NCI-H1436 treated with DMSO at 0.1 percent for 48 hours (cell line): ENCODE data around the gene SP5.
"Not testable (repeated sequence)": the region's sequence is repeated elsewhere in the genome, so short reads cannot be mapped to it uniquely, and the experiment has no call there.

Experiments used
- DNase-seq: peaks from one replicate; lab custom pipeline; 2025; lab: John Stamatoyannopoulos, UW

The SP5 gene

DNA sequence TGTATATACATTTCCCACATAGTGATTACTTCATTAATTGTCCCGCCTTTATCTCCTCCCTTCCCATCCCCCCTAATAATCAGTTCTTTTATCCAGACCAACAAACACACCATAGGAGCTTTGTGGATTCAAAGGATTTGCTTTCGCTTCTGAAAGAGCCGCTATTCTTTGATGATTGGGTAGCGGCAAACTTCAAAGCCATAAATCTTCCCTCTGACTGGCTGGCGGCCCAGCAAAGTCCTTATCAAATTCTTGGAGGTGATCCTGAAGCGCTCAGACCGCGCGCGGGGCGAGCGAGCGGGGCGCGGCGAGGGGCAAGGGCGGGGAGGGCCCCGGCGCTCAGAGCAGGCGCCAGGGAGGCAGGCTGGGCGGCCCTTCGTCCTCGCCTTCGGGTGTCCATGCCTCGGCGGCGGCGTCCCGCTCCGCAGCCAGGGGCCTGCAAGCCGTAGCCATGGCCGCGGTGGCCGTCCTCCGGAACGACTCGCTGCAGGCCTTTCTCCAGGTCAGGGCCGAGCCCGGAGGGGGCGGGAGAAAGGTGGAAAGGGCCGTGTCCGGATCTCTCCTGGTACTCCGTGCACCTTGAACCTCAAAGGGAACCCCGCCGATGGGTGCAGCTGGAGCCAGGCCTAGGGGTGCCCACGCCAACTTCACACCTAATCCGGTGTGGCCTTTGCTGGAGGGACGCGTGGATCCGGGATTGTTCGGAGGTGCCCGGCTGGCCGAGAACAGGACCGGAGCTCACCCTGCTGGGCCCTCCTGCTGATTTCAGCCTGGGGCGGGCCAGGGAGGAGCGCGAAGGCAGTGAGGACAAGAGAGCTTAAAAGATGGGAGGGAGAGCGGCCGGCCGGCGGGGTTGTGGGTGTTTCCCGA, at the start of gene SP5:
Gene SP5, plus strand, starts transcription at position 276 of the 870 bp plus-strand sequence. Its CDS starts 176 bp downstream, at position 452.
- no peak for DNase-seq

DNA sequence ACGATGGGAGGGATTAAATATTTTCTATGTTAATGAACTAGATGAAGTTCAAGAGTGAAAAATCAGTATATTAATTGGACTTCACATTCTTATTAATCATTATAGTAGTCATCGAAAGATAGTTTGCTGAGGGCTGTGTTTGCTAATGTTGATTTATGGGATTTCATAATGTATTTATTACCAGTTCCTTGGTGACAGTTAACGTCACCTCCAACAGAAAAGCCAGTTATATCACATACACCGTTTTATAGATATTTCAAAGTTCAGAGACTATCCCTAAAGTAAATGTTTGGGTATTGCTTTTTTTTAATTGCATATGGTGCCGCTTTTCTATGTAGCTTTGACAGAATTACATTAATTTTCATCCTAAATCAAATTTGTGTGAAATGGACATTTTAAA, 49.4 kb upstream of the SP5 start:
- no peak for DNase-seq

DNA sequence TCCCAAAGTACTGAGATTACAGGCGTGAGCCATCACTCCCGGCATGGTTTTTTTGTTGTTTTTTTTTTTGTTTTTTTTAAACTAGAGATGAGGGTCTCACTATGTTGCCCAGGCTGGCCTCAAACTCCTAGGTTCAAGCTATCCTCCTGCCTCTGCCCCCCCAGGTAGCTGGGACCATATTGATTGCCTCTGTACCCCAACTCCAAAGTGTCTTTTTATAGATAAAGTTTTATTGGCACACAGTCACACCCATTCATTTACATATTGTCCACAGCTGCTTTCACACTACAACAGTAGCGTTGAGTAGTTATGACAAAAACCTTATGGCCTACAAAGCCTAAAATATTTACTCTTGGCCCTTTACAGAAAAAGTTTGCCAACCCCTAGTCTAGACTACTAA, 45.2 kb upstream of the SP5 start:
- no peak for DNase-seq

DNA sequence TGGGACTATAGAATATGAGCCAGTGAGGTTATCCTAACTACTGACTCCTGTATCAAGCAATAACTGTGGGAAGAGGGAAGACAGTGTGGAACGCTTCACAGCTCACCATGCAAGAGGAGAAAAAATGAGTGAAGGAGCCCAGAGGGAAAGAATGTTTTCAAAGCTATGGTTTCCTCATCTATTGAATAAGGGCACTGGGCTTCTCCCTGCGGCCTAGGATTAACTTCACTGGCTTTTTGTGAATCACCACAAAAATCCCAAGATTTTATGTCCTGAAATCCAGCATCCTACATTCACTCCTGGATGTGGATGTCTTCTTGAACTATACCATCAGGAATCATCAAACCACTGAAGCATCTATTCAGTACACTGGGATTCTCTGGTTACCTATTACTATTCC, 44.5 kb upstream of the SP5 start:
- DNase-seq: no peak

DNA sequence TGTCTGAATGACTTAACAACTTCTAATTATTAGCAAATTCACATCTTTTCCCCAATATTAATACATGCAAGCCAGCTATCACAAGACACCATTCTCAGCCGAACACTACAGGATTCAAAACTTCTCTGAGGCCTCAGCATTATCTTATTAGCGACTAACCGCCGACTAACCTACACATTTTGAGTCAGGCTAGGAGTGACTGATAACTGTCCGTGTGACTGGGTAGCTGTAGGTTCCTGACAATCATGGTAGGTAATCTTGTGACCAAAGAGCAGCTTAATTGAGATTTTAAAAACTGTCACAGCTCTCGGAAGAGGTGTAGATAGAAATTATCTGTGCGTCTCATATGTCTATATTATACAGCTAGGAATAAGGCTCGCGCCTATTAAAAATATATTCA, 44.1 kb upstream of the SP5 start:
- no peak for DNase-seq

DNA sequence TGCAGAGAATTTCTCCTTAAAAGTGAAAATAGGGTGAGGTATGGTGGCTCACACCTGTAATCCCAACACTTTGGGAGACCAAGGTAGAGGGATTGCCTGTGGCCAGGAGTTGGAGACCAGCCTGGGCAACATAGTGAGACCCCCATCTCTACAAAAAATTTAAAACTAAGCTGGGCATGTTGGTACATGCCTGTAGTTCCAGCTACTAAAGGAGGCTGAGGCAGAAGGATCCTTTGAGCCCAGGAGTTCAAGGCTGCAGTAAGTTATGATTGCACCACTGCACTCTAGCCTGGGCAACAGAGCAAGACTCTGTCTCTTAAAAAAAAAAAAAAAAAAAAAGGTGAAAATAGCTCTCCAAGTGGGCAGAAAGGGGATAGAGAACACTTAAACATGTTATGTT, 40.9 kb upstream of the SP5 start:
- DNase-seq: not testable (repeated sequence)

DNA sequence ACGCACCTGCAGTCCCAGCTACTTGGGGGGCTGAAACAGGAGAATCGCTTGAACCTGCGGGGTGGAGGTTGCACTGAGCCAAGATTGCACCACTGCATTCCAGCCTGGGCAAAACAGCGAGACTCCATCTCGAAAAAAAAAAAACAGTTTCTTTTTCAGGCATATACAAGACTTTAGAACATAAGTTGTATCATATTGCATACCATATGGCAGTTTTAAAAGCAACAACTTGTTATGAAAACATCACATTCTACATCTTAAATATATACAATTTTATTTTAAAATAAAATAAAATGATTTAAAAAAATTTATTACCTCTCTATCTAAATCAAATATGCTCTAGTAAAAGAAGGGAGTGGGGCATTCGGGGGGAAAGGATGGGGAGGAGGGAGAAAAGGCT, 39.4 kb upstream of the SP5 start:
- no peak for DNase-seq

DNA sequence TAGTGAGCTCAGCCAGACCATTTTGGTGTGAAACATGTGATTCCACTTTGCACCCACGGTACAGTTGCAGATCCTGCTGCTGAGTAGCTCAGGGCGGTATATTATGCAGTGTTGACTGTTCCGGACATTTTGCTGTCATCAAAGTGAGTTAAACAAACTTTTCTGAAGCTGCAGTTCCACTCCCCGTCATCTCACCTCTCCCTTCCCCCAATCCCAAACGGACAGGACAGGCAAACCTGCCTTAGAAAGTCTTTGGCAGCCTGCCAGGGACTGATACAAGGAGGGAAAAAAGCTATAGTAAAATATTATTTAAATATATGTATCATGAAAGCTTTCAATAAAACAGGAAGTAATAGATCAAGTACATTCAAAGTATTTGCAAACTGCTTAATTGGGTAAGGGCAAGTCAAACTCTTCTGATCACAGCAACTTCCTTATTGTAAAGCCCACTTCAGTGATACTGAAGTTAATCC, 35.5 kb upstream of the SP5 start:
- no peak for DNase-seq

DNA sequence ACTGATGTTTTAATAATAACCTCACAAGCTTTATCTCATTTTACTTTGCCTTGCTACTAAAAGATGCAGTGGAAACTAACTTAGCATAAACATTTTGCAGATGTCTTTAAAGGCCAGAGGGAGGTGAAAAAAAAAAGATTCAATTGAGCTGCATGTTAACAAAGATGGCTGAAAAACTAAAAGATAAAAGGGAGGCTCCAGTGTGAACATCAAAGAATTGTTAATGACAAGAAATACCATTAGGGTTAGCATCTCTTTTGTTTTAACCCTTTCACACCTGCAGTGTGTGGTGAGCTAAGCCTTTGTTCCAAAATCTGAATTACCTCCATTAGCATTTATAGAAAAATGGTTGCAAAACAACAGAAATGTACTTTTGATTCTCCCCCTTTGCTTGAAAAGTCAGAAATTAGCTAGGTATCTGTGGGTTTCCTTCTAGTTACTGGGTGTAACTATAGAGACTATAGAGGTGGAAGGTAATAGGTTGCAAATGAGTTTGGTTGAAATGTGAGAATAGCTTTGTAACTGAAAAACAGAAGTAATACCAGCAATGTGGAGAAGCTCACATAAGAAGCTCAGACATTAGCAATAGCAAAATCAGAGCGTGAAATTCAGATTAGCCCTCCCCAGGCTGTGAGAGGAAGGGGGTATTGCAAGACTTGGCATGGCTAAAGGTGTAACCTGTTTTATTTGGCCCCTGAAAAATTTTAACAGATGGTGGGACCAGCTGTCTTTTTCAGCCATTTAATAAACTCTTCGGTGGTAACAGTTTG, 34.8 kb upstream of the SP5 start:
- no peak for DNase-seq

DNA sequence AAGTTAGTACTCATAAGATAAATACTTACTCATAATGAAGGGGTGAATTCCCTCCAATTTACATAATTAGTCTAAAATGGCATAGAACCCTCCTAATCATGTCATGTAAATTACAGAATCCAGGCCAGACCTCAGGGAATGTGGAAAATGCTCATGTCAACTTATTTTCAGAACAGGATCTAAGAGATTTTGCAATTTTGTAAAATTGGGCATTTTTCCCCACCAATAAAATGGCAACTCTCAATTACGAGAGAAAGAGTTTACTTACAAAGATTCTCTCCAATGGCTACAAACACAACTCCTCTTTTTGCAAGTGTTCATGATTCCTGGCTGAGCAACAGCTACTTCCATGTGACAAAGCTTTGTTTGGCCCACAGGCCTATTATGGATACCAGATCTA, 33.8 kb upstream of the SP5 start:
- no peak for DNase-seq

DNA sequence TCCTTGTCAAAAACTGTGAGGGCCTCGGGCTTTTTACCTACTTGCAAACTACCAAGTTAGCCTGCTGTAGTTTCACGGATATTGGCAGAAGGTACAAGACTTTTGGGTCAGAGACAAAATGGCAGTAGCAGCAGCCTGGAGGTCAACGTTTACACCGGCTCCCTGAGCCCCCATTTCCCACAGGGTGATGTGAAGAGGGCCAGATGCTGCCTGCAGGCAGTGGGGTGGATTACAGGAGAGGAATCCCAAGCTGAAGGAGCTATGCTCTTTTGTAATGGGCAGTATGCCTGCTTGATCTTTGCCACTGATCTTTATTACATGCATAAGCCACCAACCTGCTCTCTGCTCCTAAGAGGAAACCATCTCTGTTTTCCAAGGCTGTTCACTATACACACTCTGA, 29.5 kb upstream of the SP5 start:
- no peak for DNase-seq

DNA sequence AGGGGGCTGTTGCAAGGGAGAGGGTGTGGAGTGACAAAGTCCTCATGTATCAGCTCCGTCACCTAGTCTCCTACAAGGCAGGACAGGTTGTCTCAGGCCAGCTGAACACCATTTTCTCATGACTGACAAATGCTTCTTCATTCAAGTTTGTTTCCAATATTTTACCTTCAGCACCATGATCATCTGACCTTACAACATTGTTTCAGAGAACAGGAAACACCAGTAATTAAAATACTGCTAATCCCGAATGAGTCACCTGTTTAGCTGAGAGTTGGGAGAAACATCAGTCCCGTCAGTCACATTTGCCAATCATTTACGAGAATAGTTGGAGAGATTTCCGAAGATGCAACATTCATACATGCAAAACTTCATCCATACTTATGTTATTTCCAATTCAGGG, 25.7 kb upstream of the SP5 start:
- no peak for DNase-seq

DNA sequence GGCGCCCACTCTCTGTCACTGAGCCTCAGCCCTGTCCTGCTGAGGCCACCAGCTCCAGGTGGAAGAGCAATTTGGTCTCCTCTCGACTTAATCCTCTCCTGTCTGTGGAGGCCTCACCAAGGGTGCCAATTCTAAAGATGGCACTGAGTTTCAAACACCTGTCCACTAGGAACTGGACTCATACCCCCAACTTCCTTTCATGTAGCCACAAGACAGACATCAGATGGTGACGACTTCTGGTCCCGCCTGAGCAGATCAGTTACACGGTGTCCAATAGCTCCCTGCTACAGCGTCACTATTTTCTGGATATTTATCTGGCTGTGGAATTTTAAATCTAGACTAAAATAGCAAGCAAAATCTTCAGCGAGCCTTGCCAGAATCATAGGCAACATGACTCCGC, 24.5 kb upstream of the SP5 start:
- no peak for DNase-seq

DNA sequence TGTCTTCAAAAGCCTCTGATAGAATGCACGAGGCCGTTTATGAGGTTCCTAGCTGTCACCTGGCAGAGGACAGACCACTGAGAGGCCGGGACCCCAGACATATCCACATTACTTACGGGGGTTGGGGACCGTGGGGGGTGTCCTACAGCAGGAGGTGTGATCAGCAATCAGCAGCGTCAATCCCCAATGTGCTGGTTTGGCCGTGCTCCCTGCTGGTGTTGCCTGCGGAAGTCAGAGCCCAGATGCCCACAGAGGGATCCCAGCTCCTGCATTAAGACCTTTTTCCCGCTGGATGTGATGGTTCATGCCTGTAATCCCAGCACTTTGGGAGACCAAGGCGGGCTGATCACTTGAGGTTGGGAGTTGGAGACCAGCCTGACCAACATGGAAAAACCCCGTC, 20.8 kb upstream of the SP5 start:
- no peak for DNase-seq

DNA sequence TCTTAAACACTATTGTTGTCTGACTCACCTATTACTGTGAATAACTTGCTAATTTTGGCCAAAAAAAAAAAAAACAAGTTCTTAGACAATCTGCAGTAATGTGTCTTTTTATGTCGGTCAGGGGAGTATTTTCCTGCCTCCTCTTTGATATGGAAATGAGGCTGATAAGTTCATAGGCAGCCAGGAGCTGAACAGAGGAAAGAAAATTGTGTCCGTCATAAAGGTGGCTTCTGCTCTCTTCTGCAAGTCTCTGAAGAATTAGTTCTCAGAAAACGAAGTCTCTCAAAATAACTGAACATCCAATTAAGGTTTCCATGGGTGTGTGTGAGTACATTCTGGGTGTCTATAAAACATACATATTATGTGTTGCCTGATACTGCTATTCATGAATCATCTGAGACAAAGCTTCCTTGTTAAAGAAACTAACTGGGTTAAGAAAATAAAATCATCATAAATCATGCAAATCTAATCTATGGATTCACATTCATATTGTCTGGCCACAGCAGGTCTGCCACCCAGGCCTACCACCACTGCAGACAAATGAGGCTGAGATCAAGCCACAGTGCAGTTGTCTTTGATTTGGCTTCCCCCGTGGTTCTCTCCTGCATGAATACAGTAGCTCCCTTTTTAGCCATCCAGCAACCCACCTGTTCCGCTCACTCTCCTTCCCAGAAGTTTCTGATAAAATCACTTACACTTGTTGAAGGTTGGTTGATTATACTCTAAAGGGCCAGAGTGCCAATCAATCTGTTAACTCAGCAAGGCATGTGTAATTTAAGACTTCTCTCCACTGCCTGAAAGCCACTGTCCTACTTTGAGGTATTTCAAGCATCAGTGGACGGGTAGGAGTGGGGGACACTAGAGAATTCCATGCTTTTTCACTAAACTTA, 19.4 kb upstream of the SP5 start:
- DNase-seq: no peak

DNA sequence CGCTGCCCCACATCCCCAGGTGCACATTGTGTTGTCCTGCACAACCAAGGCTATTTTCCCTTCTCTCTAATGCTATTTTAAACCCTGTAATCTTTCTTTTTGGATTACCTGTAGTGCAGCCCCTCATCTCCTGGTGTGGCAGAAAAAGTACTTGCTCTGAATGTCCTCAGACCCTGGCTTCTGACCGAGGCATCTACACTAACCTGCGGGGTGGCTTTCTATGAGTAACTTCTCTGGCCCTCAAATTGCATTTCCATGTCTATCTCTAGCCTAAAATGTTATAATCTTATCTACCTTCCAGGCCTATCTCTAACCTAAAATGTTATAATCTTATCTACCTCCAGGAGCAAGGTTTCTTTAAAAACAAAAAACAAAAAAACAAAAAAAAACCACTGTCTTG, 18.2 kb upstream of the SP5 start:
- no peak for DNase-seq

DNA sequence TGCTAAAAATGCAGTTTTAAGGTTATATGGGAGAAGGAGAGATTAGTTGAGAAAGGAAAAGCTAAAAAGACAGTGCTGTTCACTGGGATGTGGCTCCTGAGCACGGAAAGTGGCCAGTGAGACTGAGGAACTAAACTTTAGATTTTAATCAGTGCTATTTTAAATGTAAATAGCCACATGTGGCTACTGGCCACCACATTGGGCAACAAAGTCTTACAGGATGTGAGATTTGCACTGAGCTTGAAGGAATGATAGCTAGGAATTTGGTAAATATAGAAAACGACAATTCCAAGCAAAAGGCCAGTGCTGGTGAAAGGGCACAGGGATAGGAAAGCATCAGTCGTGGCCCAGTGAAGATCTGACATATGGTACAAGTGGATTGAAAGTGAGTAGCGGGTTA, 14.1 kb upstream of the SP5 start:
- DNase-seq: no peak

DNA sequence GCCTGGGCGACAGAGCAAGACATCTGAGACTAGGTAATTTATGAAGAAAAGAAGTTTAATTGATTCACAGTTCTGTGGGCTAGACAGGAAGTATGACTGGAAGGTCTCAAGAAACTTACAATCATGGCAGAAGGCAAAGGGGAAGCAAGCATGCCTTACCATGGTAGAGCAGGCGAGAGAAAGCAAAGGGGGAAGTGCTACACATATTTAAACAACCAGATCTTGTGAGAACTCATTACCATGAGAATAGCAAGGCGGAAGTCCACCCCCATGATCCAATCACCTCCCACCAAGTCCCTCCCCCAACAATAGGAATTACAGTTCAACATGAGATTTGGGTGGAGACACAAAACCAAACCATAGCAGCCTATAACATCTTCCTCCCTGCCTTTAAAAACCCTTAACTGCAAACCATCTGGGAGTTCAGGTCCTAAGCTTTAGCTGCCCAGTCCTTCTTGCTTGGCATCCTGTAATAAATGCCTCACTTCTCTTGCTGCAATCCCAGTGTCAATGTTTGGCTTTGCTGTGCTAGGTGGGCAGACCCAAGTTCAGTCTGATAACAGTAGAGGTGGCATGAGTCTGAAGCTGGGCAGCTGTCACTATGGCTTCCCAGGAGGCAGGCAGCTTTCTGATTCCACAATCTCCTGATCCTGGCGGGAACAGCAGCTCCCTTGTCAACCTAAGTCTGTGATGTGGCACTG, 11.2 kb upstream of the SP5 start:
- no peak for DNase-seq

DNA sequence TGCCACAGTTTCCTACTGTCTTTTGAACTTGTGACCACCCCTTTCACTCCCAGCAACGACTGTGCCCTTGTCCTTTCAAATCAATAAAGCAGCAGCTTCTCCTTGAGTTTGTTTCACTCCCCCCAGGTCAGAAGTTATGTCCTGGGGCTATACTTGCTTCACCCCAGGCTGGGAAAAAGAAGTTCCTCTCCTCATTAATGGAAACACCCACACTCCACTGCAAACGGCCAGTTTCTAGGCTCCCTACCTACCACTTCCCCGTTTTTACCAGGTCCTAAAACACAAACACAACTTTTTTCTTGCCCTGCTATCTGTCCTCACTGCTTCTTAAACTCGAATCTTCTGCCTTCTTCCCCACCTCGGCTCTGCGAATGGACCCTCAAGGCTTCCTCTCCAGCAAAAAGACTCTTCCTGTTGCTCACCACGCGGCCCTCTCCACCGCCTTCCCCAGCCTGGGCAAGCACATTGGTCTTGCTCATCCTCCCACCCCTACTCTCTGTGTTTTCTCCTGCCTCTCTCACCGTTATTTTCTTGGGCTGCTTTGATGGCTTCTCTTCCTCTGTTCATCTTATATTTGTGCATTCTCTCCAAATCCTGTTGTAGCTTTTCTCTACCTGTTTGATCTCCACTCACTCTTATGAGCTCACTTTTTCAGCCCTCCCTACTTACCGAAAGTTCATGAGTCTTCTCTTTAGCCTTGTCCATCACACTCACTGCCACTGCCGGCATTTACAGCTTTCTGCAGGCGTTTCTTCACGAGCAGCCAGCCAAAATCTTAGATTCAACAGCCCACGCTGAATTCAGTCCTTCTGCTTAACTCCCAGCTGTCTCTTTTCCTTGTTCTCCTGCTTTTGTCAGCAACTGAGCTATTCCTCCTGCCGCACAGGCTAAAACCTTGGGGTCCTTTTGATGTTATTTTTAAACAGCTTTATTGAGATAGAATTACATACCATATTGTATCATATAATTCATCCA, 7.0 kb upstream of the SP5 start:
- DNase-seq: no peak

DNA sequence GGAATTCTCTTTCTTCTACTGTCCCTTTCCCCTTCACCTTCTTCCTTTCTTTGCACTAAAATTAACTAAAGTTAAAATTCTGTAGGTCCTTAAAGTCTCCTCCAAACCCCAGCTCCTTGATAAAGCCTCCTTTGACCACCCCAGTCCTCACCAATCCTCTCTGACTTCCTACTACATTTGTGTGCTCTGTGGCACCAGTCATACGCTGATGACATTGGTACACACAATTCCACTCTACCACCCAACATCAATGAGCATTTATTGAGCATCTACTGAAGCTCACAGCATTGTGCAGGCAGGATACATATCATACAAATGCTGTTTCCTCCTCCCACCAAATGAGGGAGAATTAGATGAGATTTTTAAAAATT, 4.5 kb upstream of the SP5 start:
- DNase-seq: no peak
